ENCODE measurements around the gene KRTAP10-7. TPM values are rescaled to one million over a fixed set of nuclear protein-coding genes. Genes with fewer than 3 reads are reported as not detected.

KRTAP10-7 gene
- total RNA-seq, 1 experiment from 2014 or later: not detected

- no peak overlapping the region for H3T11ph ChIP-seq (ENCODE audit: low read length)
- H3K27me3 Mint-ChIP-seq (ENCODE audit: low read depth): peaks cover 9% of the 10 kb centered on the region
- no peak overlapping the region for H2BK5ac ChIP-seq (ENCODE audit: insufficient read length, low read length)
These were observed 35.4 kb upstream of the KRTAP10-7 start for GRCh38 chr21:44564886-44565598.

More at GRCh38 chr21:44564886-44565598, 35.4 kb upstream of the KRTAP10-7 start:
- no peak overlapping the region for H2BK12ac ChIP-seq (ENCODE audit: insufficient read length, low read depth, low read length)
- no peaks in the 10 kb centered on the region for H3K4me1 Mint-ChIP-seq
- H3K27me3 ChIP-seq (ENCODE audit: insufficient read depth, low read length): no peaks in the 10 kb centered on the region
- no peak overlapping the region for H3K23ac ChIP-seq (ENCODE audit: insufficient read length, low read depth, low read length)
- no peak overlapping the region for H3K4me2 ChIP-seq (ENCODE audit: insufficient read depth, insufficient read length, low read length)
- H2BK120ac ChIP-seq (ENCODE audit: low read depth, low read length, poor library complexity, severe bottlenecking): no peak overlapping the region
- H2BK15ac ChIP-seq (ENCODE audit: low read depth, low read length): no peak overlapping the region
- H3K27ac Mint-ChIP-seq: no peak overlapping the region
- H4K5ac ChIP-seq (ENCODE audit: insufficient read length, low read depth, low read length): no peak overlapping the region
- no CpG with 5 or more reads among the region's 1 CpG for WGBS (ENCODE audit: extremely low coverage, insufficient read length, low lambda C conversion rate)
- no peaks in the 10 kb centered on the region for H3K9me3 ChIP-seq (ENCODE audit: control insufficient read depth, low read depth, low read length)
- H3K56ac ChIP-seq (ENCODE audit: insufficient read length, low read depth, low read length): no peak overlapping the region
- H3K14ac ChIP-seq (ENCODE audit: insufficient read depth, low read length): no peak overlapping the region
- no peak overlapping the region for H2AFZ ChIP-seq (ENCODE audit: low read length)
- H3K79me1 ChIP-seq (ENCODE audit: insufficient read depth, low read depth, low read length, poor library complexity, severe bottlenecking): no peaks in the 10 kb centered on the region
- no peaks in the 10 kb centered on the region for H3K79me2 ChIP-seq (ENCODE audit: insufficient read depth, low read length)
- no peaks in the 10 kb centered on the region for H3K23me2 ChIP-seq (ENCODE audit: insufficient read length, low read depth, low read length, poor library complexity, severe bottlenecking)
- H3K9me3 Mint-ChIP-seq: no peaks in the 10 kb centered on the region
- H4K8ac ChIP-seq (replicated peaks; ENCODE audit: insufficient read length, low read depth, low read length): no peak overlapping the region
- H3K4ac ChIP-seq (ENCODE audit: low read depth, low read length): no peak overlapping the region
- H4K91ac ChIP-seq (ENCODE audit: insufficient read length, low read depth, low read length): no peak overlapping the region
- no peak overlapping the region for H2BK20ac ChIP-seq (ENCODE audit: low read depth, low read length, poor library complexity, severe bottlenecking)
- no peak overlapping the region for H3K9ac ChIP-seq (ENCODE audit: extremely low read depth, insufficient read length, low read length)
- no peak overlapping the region for H3K27ac ChIP-seq (ENCODE audit: insufficient read length, low read depth, low read length)
- H3K18ac ChIP-seq (ENCODE audit: insufficient read length, low read depth, low read length): no peak overlapping the region
- no peak for TF ChIP-seq CTCF (conservative IDR thresholded peaks at IDR 0.05)
- no peak overlapping the region; a peak in 1 of 5 replicates for H3K4me3 Mint-ChIP-seq
- H3K36me3 Mint-ChIP-seq (ENCODE audit: insufficient read depth in 1 of 3, low read depth in 3 of 3): no peaks in the 10 kb centered on the region; a peak in 1 of 7 replicates
- no peak for DNase-seq
- no peak overlapping the region for H2AK5ac ChIP-seq (ENCODE audit: insufficient read length, low read length)
- no peaks in the 10 kb centered on the region for H3K4me1 ChIP-seq (ENCODE audit: insufficient read depth, low read length)
- no peaks in the 10 kb centered on the region for H4K20me1 ChIP-seq (ENCODE audit: control insufficient read depth, insufficient read depth, insufficient read length)

Measured in H9 (cell line).